22Rv1 (cell line): ENCODE data around the gene PRDM16.

Experiments used
- H3K27ac ChIP-seq: fragments of 450-650 bp; 2 replicates; pipeline ENCODE4 v1.5.1; 2017
- CTCF ChIP-seq: fragments of 450-650 bp; IDR thresholded peaks from 2 replicates; pipeline ENCODE4 v1.5.1; 2017; ENCODE audit warnings: mild to moderate bottlenecking
- ZFX ChIP-seq: fragments of 450-650 bp; IDR thresholded peaks from 2 replicates; pipeline ENCODE4 v1.6.1; 2017; ENCODE audit warnings: antibody characterized with exemption, borderline replicate concordance

Gene PRDM16

DNA sequence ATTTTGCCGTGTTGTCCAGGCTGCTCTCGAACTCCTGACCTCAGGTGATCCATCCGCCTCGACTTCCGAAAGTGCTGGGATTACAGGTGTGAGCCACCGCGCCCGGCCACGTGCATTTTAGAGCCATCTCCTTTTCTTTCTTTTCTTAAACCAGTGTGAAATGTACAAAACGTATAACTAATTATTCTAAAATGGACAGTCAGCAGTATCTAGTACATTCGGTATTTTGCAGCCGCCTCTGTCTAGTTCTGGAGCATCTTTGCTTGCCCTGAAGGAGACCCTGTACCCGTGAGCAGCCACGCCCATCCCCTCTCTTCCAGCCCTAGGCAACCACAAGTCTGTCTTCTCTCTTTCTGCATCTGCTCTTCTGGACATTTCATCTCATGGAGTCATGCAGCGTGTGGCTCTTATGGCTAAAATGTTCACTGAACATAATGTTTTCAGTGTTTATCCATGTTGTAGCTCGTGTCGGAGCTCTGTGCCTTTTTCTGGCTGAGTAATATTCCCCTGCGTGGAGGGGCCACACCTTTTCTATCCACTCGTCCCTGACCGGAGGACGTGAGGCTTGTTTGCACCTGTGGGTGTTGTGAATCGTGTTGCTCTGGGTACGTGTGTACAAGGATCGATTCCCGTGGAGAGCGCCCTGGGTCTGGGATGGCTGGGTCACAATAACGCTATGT lies 198.0 kb downstream of the PRDM16 start:
- H3K27ac ChIP-seq: no peak overlapping the region
- TF ChIP-seq CTCF: no peak
- TF ChIP-seq ZFX: no peak

GRCh38 chr1:3267550-3268270 lies 198.7 kb downstream of the PRDM16 start:
- TF ChIP-seq ZFX (no peak), CTCF (no peak)
- no peak overlapping the region for H3K27ac ChIP-seq

DNA sequence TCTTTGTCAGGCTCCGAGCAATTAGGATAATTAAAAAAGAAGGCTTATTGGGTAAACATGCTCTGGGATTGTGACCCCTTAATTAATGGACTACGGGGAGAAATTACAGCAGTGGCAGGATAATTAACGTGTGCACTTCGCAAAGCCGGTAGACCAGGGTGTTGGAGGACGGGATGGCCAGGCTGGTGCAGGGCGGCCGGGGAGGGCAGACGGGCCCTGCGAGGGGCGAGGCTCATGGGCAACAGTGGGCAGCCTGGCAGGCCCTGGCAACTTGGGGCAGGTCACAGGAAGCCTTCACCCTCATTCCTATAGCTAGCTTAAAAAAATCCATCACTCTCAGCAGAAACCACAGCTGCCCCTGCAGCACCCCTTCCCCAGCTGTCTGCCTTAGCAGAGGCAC lies 199.3 kb downstream of the PRDM16 start:
- TF ChIP-seq ZFX: no peak
- no peak for TF ChIP-seq CTCF
- no peak overlapping the region for H3K27ac ChIP-seq

- TF ChIP-seq CTCF: no peak
- H3K27ac ChIP-seq: no peak overlapping the region
These were observed 201.6 kb downstream of the PRDM16 start for GRCh38 chr1:3270403-3271245.

- no peak overlapping the region for H3K27ac ChIP-seq
- TF ChIP-seq ZFX (no peak), CTCF (no peak)
These were observed 202.9 kb downstream of the PRDM16 start for GRCh38 chr1:3271866-3272265.

DNA sequence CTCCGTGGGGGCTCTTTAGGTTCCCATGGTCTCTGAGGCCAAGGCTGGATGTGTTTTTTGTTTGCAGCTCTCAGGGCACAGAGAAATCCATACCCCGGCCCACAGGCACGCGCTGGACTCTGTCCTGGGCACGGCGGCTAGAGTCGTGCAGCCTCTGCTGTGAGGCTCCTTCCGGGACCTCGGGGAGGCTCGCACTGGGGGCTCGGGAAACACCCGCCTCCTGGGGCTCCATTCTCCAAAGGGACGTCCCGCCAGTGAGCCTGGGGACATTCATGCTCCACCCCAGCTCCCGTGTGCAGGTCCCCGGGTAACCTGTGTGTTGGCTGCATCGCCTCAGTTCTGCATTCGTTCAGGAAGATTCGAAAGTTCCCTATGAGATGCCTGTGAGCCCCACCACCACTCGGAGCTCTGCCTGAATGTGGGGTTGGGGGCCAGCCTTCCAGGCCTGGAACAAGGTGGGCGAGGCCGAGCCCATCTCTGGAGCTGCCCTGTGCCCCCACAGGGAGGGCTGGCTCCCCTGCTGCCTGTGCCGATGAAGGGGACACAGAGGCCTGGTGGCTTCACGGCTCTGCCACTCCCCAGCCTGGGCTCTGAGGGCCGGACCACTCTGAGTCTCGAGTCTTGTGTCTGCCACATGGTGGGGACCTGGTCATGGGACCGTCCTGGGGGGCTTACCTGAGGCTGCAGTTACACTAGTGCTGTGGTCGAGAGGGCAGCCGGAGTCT lies 203.5 kb downstream of the PRDM16 start:
- TF ChIP-seq ZFX: no peak
- no peak for TF ChIP-seq CTCF

More for the DNA sequence above, 203.5 kb downstream of the PRDM16 start:
- no peak overlapping the region for H3K27ac ChIP-seq
